ENCODE measurements around the gene LTBP3.

The LTBP3 gene

DNA sequence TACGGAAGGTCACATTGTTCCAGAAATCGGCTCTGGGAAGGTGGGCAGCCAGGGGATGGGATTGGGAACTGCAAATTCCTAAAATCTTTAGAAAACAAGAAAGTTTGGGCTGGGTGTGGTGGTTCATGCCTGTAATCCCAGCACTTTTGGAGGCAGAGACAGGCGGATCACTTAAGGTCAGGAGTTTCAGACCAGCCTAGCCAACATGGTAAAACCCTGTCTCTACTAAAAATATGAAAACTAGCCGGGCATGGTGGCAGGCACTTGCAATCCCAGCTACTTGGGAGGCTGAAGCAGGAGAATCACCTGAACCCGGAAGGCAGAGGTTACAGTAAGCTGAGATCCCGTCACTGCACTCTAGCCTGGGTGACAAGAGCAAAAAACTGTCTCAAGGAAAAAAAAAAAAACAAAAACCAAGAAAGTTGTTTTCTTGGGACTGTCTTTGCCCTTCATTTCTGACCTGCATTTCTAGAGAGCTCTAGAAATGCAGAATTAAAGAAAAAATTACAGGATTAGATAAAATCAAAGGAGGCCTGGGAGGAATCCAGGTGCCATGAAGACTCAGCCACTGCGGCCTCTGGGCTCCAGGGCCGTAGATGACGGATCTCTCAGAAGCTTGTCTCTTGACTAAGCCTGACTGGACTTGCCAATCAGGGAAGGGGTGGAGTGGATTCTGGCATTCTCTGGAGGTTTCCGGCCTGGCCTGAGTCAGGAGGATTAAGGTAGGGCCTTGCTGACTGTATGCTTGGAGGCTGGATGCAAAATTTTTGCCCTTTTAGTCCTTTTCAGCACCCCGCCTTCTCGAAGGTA is 64.6 kb downstream of the LTBP3 start:
- DNase-seq (ENCODE audit: low read depth), result no peak

DNA sequence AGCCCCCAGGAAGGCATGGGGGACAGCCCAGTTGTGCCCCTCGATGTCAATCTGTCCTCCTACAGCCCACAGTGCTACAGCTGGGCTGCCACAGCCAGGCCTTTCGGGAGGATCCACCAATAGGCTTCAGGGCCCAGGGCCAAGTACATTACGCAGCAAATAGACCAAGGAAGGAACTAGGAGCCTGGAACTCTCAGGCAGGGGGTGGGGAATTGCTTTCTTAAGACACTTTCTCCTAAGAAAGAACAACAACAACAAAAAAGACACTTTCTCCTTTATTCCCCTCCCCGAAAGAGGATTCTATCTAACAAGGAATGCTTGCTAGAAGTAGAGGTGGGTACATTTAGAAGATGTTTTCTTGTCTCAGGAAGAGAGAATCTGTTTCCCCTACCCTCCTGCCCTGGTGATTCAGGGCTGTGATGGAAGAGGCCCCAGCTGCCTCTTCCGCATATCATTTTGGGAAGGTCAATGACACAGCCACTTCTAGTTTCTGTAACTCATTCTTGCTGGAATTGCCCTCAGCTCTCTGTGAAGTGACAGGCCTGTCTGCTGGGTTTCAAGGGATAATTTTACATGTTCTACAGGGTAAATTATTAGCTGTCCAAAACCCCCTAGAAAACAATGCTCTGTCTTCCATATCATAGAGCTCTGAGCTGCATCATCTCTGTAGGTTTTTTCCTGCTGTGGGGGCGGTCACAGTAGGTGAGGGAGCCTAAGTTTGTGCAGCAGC is 65.4 kb downstream of the LTBP3 start:
- DNase-seq (ENCODE audit: low read depth), result no peak

DNA sequence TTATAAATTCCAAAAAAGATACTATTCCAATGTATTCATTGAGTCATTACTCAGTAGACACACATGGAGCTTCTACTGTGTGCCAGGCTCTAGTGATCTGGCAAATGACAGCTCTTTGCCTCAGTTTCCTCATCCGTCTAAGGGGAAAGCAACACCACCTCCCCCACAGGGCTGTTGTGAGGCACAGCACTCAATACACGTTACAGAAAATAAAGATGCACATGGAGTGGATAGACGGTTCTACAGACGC is 65.8 kb downstream of the LTBP3 start:
- no peak for DNase-seq (ENCODE audit: low read depth)

DNA sequence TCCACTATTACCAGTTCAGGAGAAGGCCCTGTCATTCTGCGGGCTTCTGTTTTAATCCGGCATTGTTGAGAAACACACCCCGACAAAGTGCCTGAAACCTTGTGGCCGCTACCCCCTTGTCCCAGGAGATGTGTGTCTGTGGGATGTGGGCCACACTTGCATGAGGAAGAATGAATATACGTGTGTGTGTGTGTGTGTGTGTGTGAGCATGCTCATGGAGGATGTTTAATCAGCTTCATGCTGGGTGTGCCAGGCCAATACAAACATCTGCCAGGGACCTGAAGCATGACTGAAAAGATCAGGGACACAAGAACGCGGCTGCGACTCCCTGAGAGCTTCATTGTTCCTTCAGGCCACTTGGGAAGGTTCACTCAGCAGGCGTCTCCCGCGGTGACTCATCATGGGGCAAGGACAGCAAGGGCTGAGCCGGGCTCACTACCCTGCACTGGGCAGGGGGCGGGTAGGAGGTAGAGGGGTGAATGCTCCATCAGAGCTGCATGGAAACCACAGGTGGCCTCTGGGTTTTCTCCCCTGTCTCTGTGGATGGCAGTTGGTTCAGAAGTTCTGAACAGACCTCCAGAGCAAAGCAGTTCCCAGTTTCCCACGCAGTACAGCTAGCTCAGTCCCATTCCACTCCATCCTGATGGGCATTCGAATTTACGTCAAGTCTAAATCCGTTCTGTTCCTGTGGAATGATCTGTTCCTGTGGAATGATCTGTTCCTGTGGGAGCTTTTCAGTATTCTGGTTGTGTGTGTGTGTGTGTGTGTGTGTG is 66.4 kb downstream of the LTBP3 start:
- no peak for DNase-seq (ENCODE audit: low read depth)

DNA sequence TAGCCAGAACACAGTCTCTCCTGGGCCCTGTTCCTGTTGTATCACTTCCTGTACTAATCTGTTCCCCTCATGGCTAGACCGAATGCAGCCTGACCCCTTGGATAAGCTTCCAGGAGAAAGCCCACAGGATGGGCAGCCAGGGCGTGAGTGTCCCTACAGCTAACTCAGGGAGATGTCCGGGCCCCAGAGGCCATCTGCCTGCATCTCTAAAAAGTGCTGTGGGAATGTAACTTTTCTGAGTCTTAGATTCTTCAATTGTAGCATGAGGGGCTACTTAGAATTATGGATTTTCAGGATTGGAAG is 67.0 kb downstream of the LTBP3 start:
- no peak for DNase-seq (ENCODE audit: low read depth)

DNA sequence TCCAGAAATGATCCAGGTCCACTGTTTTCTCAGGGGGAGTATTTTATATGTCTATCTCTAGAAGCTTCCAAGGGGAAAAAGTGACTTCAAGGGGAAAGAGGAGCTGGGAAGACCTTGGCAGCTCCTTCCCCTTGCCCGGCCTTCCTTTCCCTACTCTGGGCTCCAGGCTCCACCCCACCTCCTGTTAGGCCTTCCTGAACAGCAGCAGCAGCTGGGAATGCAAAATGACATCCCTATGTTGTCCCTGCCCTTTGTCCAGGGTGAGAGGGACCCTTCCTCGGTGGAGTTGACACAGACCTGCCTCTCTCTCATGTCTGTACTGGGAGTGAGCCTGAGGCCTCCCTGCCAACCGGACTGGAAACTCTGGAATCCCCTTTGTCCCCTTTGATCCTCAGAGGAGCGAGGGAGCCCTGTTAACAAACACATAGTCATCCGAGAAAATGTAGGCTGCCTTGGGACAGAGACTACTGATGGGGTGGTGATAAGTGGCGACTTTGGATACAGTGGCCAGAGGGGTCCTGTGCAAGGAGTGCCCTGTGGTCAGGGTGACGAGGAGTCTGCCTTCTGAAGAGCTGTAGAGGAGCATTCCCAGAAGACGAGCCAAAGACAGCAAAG is 68.3 kb downstream of the LTBP3 start:
- DNase-seq (ENCODE audit: low read depth), result no peak

DNA sequence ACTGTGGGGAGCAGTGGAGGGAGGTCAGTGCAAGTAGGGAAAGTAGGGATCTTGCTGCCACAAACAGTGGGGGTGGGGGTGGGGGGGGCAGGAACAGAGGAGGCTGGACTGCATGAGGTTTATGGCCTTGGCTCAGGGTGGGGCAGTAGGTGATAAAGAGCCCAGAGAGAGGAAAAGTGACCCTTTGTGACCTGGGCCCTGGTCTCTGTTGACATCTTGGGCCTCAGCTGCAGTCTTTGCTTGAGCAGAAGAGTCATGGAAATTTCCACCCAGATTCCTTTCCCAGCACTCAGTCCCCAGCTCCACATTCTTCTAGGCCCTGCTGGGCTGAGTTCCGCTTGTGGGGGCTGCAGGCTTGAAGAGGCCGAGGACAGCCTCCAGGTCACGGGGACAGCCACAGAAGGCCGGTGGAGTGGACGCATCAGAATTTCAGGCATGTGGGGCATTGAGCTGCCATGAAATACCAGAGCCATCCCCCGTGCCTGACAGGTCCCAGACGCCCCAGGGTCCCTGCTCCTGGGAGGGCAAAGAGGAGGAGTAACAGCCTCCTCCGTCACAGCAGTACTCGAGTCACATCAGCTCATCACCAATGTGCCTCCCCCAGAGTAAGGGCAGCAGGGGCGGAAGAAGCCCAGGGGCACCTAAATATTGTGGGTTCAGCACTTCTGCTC is 69.0 kb downstream of the LTBP3 start:
- no peak for DNase-seq (ENCODE audit: low read depth)
